ENCODE results near the gene GRIA1.
"Not testable (repeated sequence)": the region's sequence is repeated elsewhere in the genome, so short reads cannot be mapped to it uniquely, and the experiment has no call there.

The GRIA1 gene

GRCh38 chr5:153718713-153719112, 228.2 kb downstream of the GRIA1 start:
- DNase-seq (ENCODE audit: low read depth), result no peak

- no peak for DNase-seq (ENCODE audit: low read depth)
Measured at GRCh38 chr5:153719324-153719723, 228.9 kb downstream of the GRIA1 start.

- not testable (repeated sequence) for DNase-seq (ENCODE audit: low read depth)
Measured at GRCh38 chr5:153723022-153723610, 232.6 kb downstream of the GRIA1 start.

- peak; percentile 21 for DNase-seq (ENCODE audit: low read depth)
Measured at GRCh38 chr5:153742060-153742459, 251.6 kb downstream of the GRIA1 start.

- DNase-seq (ENCODE audit: low read depth), result no peak
Measured at GRCh38 chr5:153744751-153745150, 254.3 kb downstream of the GRIA1 start.

GRCh38 chr5:153745778-153746395, 255.4 kb downstream of the GRIA1 start:
- DNase-seq (ENCODE audit: low read depth), result no peak

GRCh38 chr5:153746440-153746839, 256.0 kb downstream of the GRIA1 start:
- DNase-seq (ENCODE audit: low read depth), result no peak

- no peak for DNase-seq (ENCODE audit: low read depth)
Measured at GRCh38 chr5:153748823-153749222, 258.4 kb downstream of the GRIA1 start.

GRCh38 chr5:153749960-153750359, 259.5 kb downstream of the GRIA1 start:
- no peak for DNase-seq (ENCODE audit: low read depth)

GRCh38 chr5:153751251-153751650, 260.8 kb downstream of the GRIA1 start:
- no peak for DNase-seq (ENCODE audit: low read depth)

- no peak for DNase-seq (ENCODE audit: low read depth)
Measured at GRCh38 chr5:153752890-153753289, 262.4 kb downstream of the GRIA1 start.

- DNase-seq (ENCODE audit: low read depth), result no peak
Measured at GRCh38 chr5:153753645-153754432, 263.4 kb downstream of the GRIA1 start.

- no peak for DNase-seq (ENCODE audit: low read depth)
Measured at GRCh38 chr5:153755913-153756500, 265.5 kb downstream of the GRIA1 start.

GRCh38 chr5:153756540-153756939, 266.1 kb downstream of the GRIA1 start:
- no peak for DNase-seq (ENCODE audit: low read depth)

GRCh38 chr5:153765987-153766386, 275.5 kb downstream of the GRIA1 start:
- no peak for DNase-seq (ENCODE audit: low read depth)

- DNase-seq (ENCODE audit: low read depth), result no peak
Measured at GRCh38 chr5:153767221-153768188, 277.0 kb downstream of the GRIA1 start.

- DNase-seq (ENCODE audit: low read depth), result no peak
Measured at GRCh38 chr5:153770066-153770465, 279.6 kb downstream of the GRIA1 start.

- DNase-seq (ENCODE audit: low read depth), result no peak
Measured at GRCh38 chr5:153774686-153775085, 284.2 kb downstream of the GRIA1 start.

- DNase-seq (ENCODE audit: low read depth), result no peak
Measured at GRCh38 chr5:153775923-153776322, 285.5 kb downstream of the GRIA1 start.

GRCh38 chr5:153777681-153778581, 287.5 kb downstream of the GRIA1 start:
- DNase-seq (ENCODE audit: low read depth), result no peak

GRCh38 chr5:153779836-153780235, 289.4 kb downstream of the GRIA1 start:
- DNase-seq (ENCODE audit: low read depth), result no peak
